Stimulated activated effector memory CD8-positive, alpha-beta T cell treated with anti-CD3 and anti-CD28 coated beads, Interleukin-12 subunit alpha, Interleukin-12 subunit beta, amount 100 ng/mL, for 72 hours (primary cell): ENCODE data around the gene CLEC4A.
"Not testable (repeated sequence)": the region's sequence is repeated elsewhere in the genome, so short reads cannot be mapped to it uniquely, and the experiment has no call there.

Source experiments
- ATAC-seq: fragments of 150-1000 bp; cut with Tn5 transposase; 2 replicates; pipeline ENCODE4 v1.10.0; 2021
- DNase-seq, 2 donors: peaks; one replicate each; pipeline ENCODE4 v3.0.0; 2021 to 2022; ENCODE audit warnings: low spot score in 2 of 2
- H3K27ac Mint-ChIP-seq: one replicate; pipeline ENCODE4 v1.8.0; 2022; ENCODE audit warnings: mild to moderate bottlenecking, mixed read lengths
- H3K36me3 Mint-ChIP-seq: one replicate; pipeline ENCODE4 v1.8.0; 2022; ENCODE audit warnings: mild to moderate bottlenecking, mixed read lengths
- H3K4me1 Mint-ChIP-seq: one replicate; pipeline ENCODE4 v1.8.0; 2022; ENCODE audit warnings: mixed read lengths
- H3K4me3 Mint-ChIP-seq: one replicate; pipeline ENCODE4 v1.8.0; 2022; ENCODE audit warnings: mild to moderate bottlenecking, mixed read lengths
- H3K9me3 Mint-ChIP-seq: one replicate; pipeline ENCODE4 v1.8.0; 2022; ENCODE audit warnings: mixed read lengths

CLEC4A gene

DNA sequence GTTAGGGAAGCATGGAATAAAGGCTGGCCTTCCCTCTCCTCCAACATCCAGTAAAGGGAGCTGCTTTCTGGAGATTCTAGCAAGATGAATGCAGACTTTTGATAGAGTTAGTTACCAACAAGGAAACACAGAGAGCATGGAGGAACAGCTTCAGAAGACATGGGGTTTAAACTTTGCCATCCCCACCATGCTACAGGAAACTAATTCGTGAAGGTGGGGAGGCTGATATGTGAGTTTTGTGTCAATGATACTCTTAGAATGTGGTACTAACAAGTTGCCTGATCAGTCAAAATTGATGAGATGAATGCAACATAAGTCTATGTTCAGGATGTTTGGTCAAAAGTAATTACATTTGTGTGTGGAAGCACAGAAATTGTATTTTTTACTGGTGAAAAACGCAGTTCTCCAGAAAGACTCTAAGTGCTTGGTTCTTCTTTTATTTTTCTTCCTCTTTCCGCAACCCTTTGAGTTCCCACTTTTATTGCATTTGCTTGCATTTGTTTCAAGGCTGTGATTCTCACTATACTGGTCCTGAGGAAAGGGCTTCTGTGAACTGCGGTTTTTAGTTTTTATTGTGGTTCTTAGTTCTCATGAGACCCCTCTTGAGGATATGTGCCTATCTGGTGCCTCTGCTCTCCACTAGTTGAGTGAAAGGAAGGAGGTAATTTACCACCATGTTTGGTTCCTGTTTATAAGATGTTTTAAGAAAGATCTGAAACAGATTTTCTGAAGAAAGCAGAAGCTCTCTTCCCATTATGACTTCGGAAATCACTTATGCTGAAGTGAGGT lies at the start of gene CLEC4A:
TSS of gene CLEC4A (plus strand) at position 494 of the 789 bp plus-strand sequence. CDS start at position 756, 262 bp downstream.
- no peak within 1 kb of the TSS for H3K4me3 Mint-ChIP-seq
- DNase-seq, result no peak
- no peak within 1 kb of the TSS for H3K27ac Mint-ChIP-seq
- no peaks in the 10 kb centered on the region for H3K36me3 Mint-ChIP-seq
- no peaks in the 10 kb centered on the region for H3K4me1 Mint-ChIP-seq
- ATAC-seq, result no peak
- no peaks in the 10 kb centered on the region for H3K9me3 Mint-ChIP-seq

DNA sequence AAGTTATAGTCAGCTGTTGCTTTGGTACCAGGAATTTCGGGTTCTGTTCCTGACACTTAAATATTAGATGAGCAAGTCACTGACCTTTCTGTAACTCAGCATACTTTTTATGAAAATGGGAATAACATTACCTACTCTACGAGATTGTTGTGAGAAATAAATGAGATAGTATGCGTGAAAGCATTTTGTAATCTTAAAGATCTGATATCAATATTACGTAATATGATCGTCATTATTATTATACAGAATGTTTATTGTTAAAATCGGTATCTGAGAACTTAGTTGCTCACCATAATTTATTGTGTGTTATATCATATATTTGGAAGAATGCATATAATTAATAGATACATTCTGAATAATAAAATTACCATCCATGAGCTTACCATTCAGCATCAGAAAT lies 47.5 kb upstream of the CLEC4A start:
- no peak for ATAC-seq
- DNase-seq, result no peak
- Mint-ChIP-seq H3K4me3 (no peak overlapping the region), H3K27ac (no peak overlapping the region), H3K9me3 (no peaks in the 10 kb centered on the region), H3K36me3 (no peaks in the 10 kb centered on the region), H3K4me1 (peaks cover 15% of the 10 kb centered on the region)

DNA sequence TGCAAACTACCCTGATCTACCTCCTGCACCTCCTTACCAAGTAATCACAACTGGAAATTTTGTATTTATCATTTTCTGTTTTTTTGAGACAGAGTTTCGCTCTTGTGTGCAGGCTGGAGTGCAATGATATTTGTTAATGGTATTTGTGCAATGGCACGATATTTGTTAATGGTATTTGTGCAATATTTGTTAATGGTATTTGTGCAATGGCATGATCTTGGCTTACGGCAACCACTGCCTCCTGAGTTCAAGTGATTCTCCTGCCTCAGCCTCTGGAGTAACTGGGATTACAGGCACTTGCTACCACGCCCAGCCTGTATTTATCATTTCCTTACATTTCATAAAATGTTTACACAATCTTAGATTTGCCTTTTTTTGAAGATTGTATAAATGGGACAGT lies 47.1 kb upstream of the CLEC4A start:
- Mint-ChIP-seq H3K36me3 (peaks cover 3% of the 10 kb centered on the region), H3K4me3 (no peak overlapping the region), H3K4me1 (peaks cover 15% of the 10 kb centered on the region), H3K27ac (no peak overlapping the region), H3K9me3 (no peaks in the 10 kb centered on the region)
- ATAC-seq (no peak), DNase-seq (no peak)

DNA sequence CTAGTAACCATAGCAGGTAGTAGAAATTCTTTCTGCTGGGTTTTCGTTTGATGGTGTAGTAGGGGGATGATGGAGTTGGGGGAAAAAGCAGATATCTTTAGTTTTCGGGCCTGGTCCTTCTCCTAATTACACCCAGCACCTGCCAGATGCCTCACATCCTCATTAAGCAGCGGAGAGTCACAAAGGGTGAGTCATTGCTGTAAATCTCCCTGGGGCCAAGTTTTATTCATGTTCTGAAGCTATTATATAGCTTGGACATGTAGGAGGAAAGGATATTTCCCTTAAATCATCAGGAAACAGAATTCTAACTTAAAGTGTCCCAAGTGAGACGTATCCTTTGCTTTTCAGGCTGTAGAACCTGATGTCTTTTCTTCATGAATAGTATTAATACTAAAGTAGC lies 46.2 kb upstream of the CLEC4A start:
- Mint-ChIP-seq H3K4me1 (peaks cover 15% of the 10 kb centered on the region), H3K9me3 (no peaks in the 10 kb centered on the region), H3K27ac (no peak overlapping the region), H3K36me3 (peaks cover 12% of the 10 kb centered on the region), H3K4me3 (no peak overlapping the region)
- ATAC-seq, result no peak
- no peak for DNase-seq

DNA sequence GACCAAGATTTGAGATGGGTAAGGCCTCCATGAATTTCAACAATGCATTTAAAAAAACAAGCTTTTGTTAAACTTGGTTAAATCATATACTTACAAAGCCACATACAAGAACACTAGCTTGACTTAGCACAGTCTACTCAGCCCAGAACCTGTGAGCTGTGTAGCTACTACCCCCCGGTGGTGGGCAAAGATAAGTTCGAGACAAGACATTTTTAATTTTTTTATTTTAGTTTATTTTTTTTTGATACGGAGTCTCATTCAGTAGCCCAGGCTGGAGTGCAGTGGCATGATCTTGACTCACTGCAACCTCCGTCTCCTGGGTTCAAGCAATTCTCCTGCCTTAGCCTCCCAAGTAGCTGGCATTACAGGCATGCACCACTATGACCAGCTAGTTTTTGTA lies 45.0 kb upstream of the CLEC4A start:
- ATAC-seq (peak; percentile 45), DNase-seq (peak in 1 of 2 donors; percentile 65)
- Mint-ChIP-seq H3K4me3 (no peak overlapping the region), H3K9me3 (no peaks in the 10 kb centered on the region), H3K27ac (peak overlapping the region; percentile 93), H3K4me1 (peaks cover 22% of the 10 kb centered on the region), H3K36me3 (peaks cover 18% of the 10 kb centered on the region)

DNA sequence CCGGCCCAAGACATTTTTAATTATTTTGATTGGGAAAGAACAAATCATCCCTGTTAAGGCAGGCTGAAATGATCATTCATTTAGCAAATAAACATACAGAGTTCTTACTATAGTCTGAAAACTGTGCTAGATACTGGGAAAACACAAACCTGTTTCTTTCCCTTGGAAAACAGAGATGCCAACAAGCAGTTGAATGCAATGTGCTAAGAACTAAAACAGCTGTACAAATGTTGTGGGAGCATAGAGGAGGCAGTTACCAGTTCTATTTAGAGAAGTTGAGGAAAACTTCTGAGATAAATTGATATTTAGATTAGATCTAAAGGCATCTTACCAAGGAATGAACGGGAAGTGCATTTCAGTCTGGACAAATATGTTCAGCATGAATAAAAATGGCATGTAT lies 44.5 kb upstream of the CLEC4A start:
- ATAC-seq, result no peak
- DNase-seq, result no peak
- peaks cover 26% of the 10 kb centered on the region for H3K4me1 Mint-ChIP-seq
- peaks cover 20% of the 10 kb centered on the region for H3K36me3 Mint-ChIP-seq
- peak overlapping the region; percentile 4 for H3K4me3 Mint-ChIP-seq
- H3K27ac Mint-ChIP-seq, result peak overlapping the region; percentile 93
- H3K9me3 Mint-ChIP-seq, result no peaks in the 10 kb centered on the region

DNA sequence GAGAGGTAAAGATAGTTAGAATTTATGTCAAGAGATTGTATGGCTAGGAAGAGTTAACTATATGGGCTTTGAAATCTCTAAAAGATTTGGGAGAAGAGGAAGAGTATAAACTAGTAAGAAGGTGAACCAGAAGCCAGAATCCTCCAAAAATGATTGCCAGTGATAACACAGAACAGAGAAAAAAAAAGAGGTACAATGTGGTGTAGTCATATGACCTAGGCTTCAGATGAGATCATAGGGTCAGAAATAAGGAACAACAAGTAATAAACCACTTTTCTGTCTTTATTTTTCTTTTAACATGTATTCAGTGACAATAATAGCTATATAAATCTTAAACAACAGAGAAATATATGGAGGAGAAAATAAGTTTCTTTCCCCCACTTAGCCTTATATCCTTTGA lies 43.3 kb upstream of the CLEC4A start:
- H3K27ac Mint-ChIP-seq, result peak overlapping the region; percentile 93
- H3K4me1 Mint-ChIP-seq, result peaks cover 38% of the 10 kb centered on the region
- peaks cover 32% of the 10 kb centered on the region for H3K36me3 Mint-ChIP-seq
- no peaks in the 10 kb centered on the region for H3K9me3 Mint-ChIP-seq
- DNase-seq, result no peak
- ATAC-seq, result no peak
- H3K4me3 Mint-ChIP-seq, result peak overlapping the region; percentile 88

DNA sequence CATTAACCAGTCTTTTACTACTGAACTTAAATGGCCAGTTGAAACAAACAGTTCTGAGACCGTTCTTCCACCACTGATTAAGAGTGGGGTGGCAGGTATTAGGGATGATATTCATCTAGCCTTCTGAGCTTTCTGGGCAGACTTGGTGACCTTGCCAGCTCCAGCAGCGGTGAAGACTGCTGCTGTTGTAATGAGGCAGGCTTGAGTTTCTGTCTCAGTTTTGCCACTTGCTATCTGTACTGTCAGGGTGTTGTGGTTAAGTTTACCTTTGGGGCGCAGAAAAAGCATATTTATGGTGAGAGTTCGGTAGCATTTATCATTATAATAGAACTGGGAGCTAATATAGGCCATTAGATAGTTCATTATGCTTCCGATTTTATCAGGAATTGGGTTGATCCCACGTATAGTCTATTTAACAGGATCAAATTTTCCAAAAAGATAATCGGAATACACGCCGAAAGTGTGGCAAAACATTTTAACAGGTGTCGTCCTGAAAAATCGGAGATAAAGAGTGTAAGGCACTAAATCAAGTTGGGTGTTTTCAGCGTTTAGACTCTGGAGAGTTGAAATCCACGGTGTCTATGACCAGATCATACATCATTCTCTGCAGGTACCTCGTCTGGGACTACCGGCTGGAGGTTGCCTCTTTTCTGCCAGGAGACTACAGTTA lies 42.0 kb upstream of the CLEC4A start:
- peak in 1 of 2 donors; percentile 16 for DNase-seq
- peak overlapping the region; percentile 88 for H3K4me3 Mint-ChIP-seq
- H3K9me3 Mint-ChIP-seq, result no peaks in the 10 kb centered on the region
- peaks cover 42% of the 10 kb centered on the region for H3K4me1 Mint-ChIP-seq
- peaks cover 42% of the 10 kb centered on the region for H3K36me3 Mint-ChIP-seq
- peak; percentile 34 for ATAC-seq
- peak overlapping the region; percentile 93 for H3K27ac Mint-ChIP-seq

DNA sequence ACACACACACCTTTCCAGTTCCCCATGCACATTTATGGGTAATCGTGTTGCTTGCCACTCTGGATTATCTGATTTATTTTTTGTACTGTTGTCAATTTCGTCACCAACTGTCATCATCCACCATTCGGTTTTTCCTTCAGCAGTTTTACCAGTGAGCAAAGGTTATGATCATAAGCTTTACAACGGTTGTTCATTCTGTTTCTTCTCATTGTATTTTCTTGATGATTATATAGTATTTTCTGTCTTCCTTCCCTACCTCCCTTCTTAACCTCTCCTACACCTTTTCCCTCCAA lies 40.7 kb upstream of the CLEC4A start:
- no peak for ATAC-seq
- peak overlapping the region; percentile 88 for H3K4me3 Mint-ChIP-seq
- H3K4me1 Mint-ChIP-seq, result peaks cover 44% of the 10 kb centered on the region
- H3K36me3 Mint-ChIP-seq, result peaks cover 51% of the 10 kb centered on the region
- no peaks in the 10 kb centered on the region for H3K9me3 Mint-ChIP-seq
- no peak for DNase-seq
- H3K27ac Mint-ChIP-seq, result peak overlapping the region; percentile 93

DNA sequence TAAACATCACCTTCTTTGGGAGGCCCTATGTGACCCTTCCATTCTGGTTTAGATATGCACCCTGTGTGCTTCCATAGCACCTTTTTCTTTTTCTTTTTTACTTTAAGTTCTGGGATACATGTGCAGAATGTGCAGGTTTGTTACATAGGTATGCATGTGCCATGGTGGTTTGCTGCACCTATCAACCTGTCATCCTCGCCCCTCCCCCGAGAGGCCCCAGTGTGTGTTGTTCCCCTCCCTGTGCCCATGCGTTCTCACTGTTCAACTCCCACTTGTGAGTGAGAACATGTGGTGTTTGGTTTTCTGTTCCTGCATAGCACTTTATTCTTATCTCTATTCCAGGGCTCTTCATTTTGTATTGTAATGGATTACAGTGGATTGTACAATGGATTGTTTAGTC lies 39.1 kb upstream of the CLEC4A start:
- Mint-ChIP-seq H3K36me3 (peaks cover 64% of the 10 kb centered on the region), H3K27ac (peak overlapping the region; percentile 93), H3K4me1 (peaks cover 53% of the 10 kb centered on the region), H3K4me3 (peak overlapping the region; percentile 88)
- not testable (repeated sequence) for H3K9me3 Mint-ChIP-seq, ATAC-seq
- DNase-seq, result peak in 1 of 2 donors; percentile 55

DNA sequence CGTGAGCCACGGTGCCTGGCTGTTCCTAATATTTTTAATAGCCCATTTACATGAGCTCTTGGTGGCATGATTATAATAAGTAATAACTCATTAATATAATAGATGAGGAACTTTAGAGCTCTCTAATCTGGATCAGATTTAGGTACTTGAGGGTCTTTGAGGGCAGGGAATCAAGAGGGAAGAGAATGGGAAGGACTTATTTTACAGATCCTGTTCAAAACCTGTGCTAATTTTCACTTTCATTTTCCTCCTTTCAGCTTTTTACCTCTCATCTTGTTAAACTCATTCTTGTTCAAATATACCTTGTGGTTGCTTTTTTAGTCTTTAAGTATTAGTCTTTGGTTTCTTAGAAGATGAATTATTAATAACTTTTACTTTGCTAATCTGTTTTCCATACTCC lies 35.8 kb upstream of the CLEC4A start:
- Mint-ChIP-seq H3K4me3 (peak overlapping the region; percentile 64), H3K36me3 (peaks cover 81% of the 10 kb centered on the region), H3K4me1 (peaks cover 43% of the 10 kb centered on the region), H3K27ac (peak overlapping the region; percentile 92), H3K9me3 (no peaks in the 10 kb centered on the region)
- DNase-seq (no peak), ATAC-seq (no peak)

DNA sequence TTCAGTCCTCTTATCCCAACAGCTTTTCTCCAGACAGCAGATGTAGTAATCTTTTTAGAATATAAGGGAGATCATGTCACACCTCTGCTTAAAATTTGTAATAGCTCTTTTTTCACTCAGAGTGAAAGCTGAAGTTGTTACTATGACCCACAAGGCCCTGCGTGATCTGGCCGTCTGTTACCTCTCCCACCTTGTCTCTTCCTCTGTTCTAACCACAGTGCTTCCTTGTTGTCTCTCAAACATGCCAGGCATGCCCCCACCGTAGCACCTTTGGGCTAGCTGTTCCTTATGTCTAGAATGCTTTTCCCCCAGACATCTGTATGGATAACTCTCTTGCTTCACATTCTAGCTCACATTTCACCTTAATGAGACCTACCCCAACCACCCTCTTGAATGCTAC lies 34.8 kb upstream of the CLEC4A start:
- Mint-ChIP-seq H3K4me3 (peak overlapping the region; percentile 64), H3K4me1 (peaks cover 36% of the 10 kb centered on the region), H3K9me3 (no peaks in the 10 kb centered on the region), H3K27ac (peak overlapping the region; percentile 92), H3K36me3 (peaks cover 87% of the 10 kb centered on the region)
- DNase-seq (peak in 1 of 2 donors; percentile 57), ATAC-seq (peak; percentile 93)

DNA sequence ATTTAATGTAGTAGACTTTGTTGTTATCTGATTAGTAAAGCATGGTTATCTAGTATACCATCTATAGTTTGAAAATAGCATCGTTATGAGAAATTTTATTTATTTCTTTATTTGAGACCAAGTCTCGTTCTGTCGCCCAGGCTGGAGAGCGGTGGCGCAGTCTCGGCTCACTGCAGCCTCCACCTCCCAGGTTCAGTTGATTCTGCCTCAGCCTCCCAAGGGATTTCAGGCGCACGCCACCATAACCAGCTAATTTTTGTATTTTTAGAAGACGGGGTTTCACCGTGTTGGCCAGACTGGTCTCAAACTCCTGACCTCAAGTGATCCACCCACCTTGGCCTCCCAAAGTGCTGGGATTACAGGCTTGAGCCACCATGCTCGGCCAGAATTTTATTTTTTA lies 34.1 kb upstream of the CLEC4A start:
- H3K4me1 Mint-ChIP-seq, result peaks cover 29% of the 10 kb centered on the region
- not testable (repeated sequence) for ATAC-seq, DNase-seq, H3K9me3 Mint-ChIP-seq
- H3K27ac Mint-ChIP-seq, result peak overlapping the region; percentile 92
- peaks cover 89% of the 10 kb centered on the region for H3K36me3 Mint-ChIP-seq
- peak overlapping the region; percentile 64 for H3K4me3 Mint-ChIP-seq

DNA sequence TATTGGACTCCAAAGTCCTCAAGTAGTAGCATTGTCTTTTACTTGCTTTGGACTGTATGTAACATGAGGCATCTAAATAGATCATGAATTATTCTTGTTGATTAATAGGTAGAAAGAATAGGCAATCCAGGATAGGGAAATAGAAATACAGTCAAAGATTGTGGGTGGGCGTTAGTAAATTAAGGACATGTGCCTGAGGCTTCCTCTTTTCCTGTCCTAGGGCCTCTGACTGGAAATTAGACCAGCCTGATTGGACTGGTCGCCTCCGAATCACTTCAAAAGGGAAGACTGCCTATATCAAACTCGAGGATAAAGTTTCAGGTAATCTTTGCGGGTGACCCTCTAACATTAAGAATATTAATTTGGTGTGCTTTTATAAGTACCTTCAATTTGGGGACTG lies 33.7 kb upstream of the CLEC4A start:
- ATAC-seq (no peak), DNase-seq (no peak)
- H3K4me3 Mint-ChIP-seq, result no peak overlapping the region
- H3K9me3 Mint-ChIP-seq, result no peaks in the 10 kb centered on the region
- H3K27ac Mint-ChIP-seq, result peak overlapping the region; percentile 92
- H3K36me3 Mint-ChIP-seq, result peaks cover 89% of the 10 kb centered on the region
- H3K4me1 Mint-ChIP-seq, result peaks cover 25% of the 10 kb centered on the region

DNA sequence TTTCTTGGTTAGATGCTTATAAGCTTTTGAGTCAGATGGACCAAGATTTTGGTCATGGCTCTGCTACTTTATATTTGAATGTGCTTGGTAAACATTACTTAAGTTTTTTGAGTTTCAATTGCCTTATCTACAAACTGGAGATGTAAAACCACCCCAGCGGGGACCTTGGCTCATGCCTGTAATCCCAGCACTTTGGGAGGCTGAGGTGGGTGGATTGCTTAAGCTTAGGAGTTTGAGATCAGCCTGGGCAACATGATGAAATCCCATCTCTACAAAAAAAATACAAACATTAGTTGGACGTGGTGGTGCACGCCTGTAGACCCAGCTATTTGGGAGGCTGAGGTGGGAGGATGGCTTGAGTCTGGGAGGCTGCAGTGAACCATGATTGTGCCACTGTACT lies 30.1 kb upstream of the CLEC4A start:
- H3K36me3 Mint-ChIP-seq, result peaks cover 100% of the 10 kb centered on the region
- ATAC-seq (no peak), DNase-seq (no peak)
- H3K4me3 Mint-ChIP-seq, result no peak overlapping the region
- no peaks in the 10 kb centered on the region for H3K9me3 Mint-ChIP-seq
- H3K4me1 Mint-ChIP-seq, result peaks cover 9% of the 10 kb centered on the region
- H3K27ac Mint-ChIP-seq, result peak overlapping the region; percentile 51

DNA sequence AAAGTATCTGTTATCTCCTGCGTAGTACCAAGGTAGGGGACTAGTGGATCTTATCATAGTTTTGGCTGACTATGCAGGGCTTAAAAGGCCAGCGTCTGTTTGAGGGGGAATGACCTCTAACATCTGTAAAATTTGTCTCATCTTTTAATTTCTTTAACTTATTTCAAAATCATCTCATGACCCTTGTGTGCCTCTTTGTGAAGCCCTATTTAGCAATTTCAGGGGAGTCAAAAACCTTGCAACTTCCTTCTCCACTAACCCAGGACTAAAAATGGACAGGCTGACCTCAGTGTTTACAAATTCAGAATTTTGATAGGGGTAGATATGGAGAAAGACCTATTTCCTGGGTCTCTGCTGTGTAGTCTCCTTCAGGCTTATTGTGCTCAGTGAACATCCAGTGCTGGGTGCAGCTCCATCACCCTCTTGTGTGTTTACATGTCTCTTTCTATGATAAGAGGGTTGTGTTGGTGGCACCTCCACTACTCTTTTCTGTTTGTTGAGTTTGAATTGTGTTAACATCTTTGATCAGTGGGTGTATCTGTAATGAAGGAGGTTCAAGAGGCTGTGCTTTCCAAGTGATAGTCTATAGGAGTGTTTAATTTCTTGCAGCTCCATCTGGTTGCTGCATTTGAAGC lies 27.0 kb upstream of the CLEC4A start:
- no peak for DNase-seq
- ATAC-seq, result no peak
- H3K27ac Mint-ChIP-seq, result no peak overlapping the region
- H3K4me1 Mint-ChIP-seq, result peaks cover 4% of the 10 kb centered on the region
- no peak overlapping the region for H3K4me3 Mint-ChIP-seq
- no peaks in the 10 kb centered on the region for H3K9me3 Mint-ChIP-seq
- H3K36me3 Mint-ChIP-seq, result peaks cover 98% of the 10 kb centered on the region
